ENCODE results near the gene CCT5.

CCT5 gene

GRCh38 chr5:10297646-10298204, 47.6 kb downstream of the CCT5 start:
- Histone ChIP-seq H3K4me1 (ENCODE audit: control insufficient read depth, insufficient read depth, low read length) (peaks cover 3% of the 10 kb centered on the region), H3K36me3 (ENCODE audit: control insufficient read depth, insufficient read depth, low read length) (no peaks in the 10 kb centered on the region), H3K9me3 (ENCODE audit: control insufficient read depth, low read length) (no peaks in the 10 kb centered on the region), H3K27ac (ENCODE audit: insufficient read depth, low read depth, low read length, poor library complexity, severe bottlenecking) (no peak overlapping the region), H3K27me3 (ENCODE audit: control insufficient read depth, insufficient read depth, low read length, poor library complexity, severe bottlenecking) (no peaks in the 10 kb centered on the region), H3K4me3 (ENCODE audit: insufficient read depth, low read depth, low read length) (no peak overlapping the region)
- WGBS, 2 experiments: 74 to 77% methylated on average over 12 to 14 of the region's 14 CpGs

DNA sequence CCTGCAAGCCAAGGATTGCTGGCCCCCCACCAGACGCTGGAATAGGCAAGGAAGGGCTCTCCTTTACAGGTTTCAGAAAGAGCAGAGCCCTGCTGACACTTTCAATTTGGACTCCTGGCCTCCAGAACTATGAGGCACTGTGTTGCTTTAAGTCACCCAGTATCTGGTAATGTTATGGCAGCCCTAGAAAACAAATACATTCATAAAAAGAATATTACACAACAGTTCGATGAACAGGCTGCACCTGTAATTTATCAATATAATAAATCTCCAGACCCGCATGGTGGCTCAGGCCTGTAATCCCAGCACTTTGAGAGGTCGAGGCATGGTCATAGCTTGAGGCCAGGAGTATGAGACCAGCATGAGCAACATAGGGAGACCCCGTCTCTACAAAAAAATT, 50.2 kb downstream of the CCT5 start:
- Histone ChIP-seq H3K4me1 (ENCODE audit: control insufficient read depth, insufficient read depth, low read length) (peaks cover 3% of the 10 kb centered on the region), H3K4me3 (ENCODE audit: insufficient read depth, low read depth, low read length) (no peak overlapping the region), H3K27ac (ENCODE audit: insufficient read depth, low read depth, low read length, poor library complexity, severe bottlenecking) (no peak overlapping the region), H3K27me3 (ENCODE audit: control insufficient read depth, insufficient read depth, low read length, poor library complexity, severe bottlenecking) (no peaks in the 10 kb centered on the region), H3K36me3 (ENCODE audit: control insufficient read depth, insufficient read depth, low read length) (no peaks in the 10 kb centered on the region), H3K9me3 (ENCODE audit: control insufficient read depth, low read length) (no peaks in the 10 kb centered on the region)
- 91 to 93% methylated on average over 5 of the region's 5 CpGs for WGBS, 2 experiments

- Histone ChIP-seq H3K36me3 (ENCODE audit: control insufficient read depth, insufficient read depth, low read length) (no peaks in the 10 kb centered on the region), H3K27me3 (ENCODE audit: control insufficient read depth, insufficient read depth, low read length, poor library complexity, severe bottlenecking) (no peaks in the 10 kb centered on the region), H3K4me1 (ENCODE audit: control insufficient read depth, insufficient read depth, low read length) (peaks cover 3% of the 10 kb centered on the region), H3K27ac (ENCODE audit: insufficient read depth, low read depth, low read length, poor library complexity, severe bottlenecking) (no peak overlapping the region), H3K9me3 (ENCODE audit: control insufficient read depth, low read length) (no peaks in the 10 kb centered on the region), H3K4me3 (ENCODE audit: insufficient read depth, low read depth, low read length) (no peak overlapping the region)
- WGBS, 2 experiments: 79 to 81% methylated on average over 7 of the region's 7 CpGs
Measured at GRCh38 chr5:10301266-10301665, 51.2 kb downstream of the CCT5 start.

GRCh38 chr5:10301842-10302610, 51.9 kb downstream of the CCT5 start:
- Histone ChIP-seq H3K4me1 (ENCODE audit: control insufficient read depth, insufficient read depth, low read length) (peaks cover 3% of the 10 kb centered on the region), H3K27ac (ENCODE audit: insufficient read depth, low read depth, low read length, poor library complexity, severe bottlenecking) (no peak overlapping the region), H3K27me3 (ENCODE audit: control insufficient read depth, insufficient read depth, low read length, poor library complexity, severe bottlenecking) (peaks cover 7% of the 10 kb centered on the region), H3K9me3 (ENCODE audit: control insufficient read depth, low read length) (no peaks in the 10 kb centered on the region), H3K36me3 (ENCODE audit: control insufficient read depth, insufficient read depth, low read length) (no peaks in the 10 kb centered on the region), H3K4me3 (ENCODE audit: insufficient read depth, low read depth, low read length) (no peak overlapping the region)
- WGBS, 2 experiments: 91 to 94% methylated on average over 11 of the region's 11 CpGs

- no peak overlapping the region for H3K27ac ChIP-seq (ENCODE audit: insufficient read depth, low read depth, low read length, poor library complexity, severe bottlenecking)
- no peaks in the 10 kb centered on the region for H3K4me1 ChIP-seq (ENCODE audit: control insufficient read depth, insufficient read depth, low read length)
- H3K36me3 ChIP-seq (ENCODE audit: control insufficient read depth, insufficient read depth, low read length): no peaks in the 10 kb centered on the region
- WGBS, 2 experiments: 91 to 94% methylated on average over 2 of the region's 2 CpGs
- H3K9me3 ChIP-seq (ENCODE audit: control insufficient read depth, low read length): no peaks in the 10 kb centered on the region
- H3K27me3 ChIP-seq (ENCODE audit: control insufficient read depth, insufficient read depth, low read length, poor library complexity, severe bottlenecking): peaks cover 15% of the 10 kb centered on the region
- H3K4me3 ChIP-seq (ENCODE audit: insufficient read depth, low read depth, low read length): no peak overlapping the region
Measured at GRCh38 chr5:10303201-10303600, 53.1 kb downstream of the CCT5 start.

- Histone ChIP-seq H3K4me3 (ENCODE audit: insufficient read depth, low read depth, low read length) (no peak overlapping the region), H3K27ac (ENCODE audit: insufficient read depth, low read depth, low read length, poor library complexity, severe bottlenecking) (no peak overlapping the region), H3K9me3 (ENCODE audit: control insufficient read depth, low read length) (no peaks in the 10 kb centered on the region), H3K27me3 (ENCODE audit: control insufficient read depth, insufficient read depth, low read length, poor library complexity, severe bottlenecking) (peaks cover 15% of the 10 kb centered on the region), H3K36me3 (ENCODE audit: control insufficient read depth, insufficient read depth, low read length) (no peaks in the 10 kb centered on the region), H3K4me1 (ENCODE audit: control insufficient read depth, insufficient read depth, low read length) (no peaks in the 10 kb centered on the region)
- WGBS, 2 experiments: 70 to 74% methylated on average over 5 of the region's 5 CpGs
Measured at GRCh38 chr5:10303699-10304170, 53.7 kb downstream of the CCT5 start.

DNA sequence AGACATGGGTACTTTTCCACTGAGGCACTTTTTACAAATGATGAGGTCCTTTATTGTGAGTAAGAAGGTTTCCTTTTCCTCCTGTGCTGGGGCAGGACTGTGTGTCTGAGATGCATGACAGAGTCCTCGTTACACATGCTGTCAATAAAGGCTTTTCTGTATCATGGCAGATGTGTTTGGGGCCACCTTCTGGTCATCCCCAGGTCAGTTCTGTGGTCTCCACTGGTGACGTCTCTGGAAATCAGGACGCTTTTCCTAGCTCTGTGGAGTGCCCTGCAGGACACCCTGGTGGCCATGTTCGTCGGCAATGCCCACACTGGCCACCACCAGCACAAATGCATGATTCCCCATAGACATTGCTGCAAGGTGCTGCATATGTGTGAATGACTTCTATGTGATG, 54.9 kb downstream of the CCT5 start:
- Histone ChIP-seq H3K27ac (ENCODE audit: insufficient read depth, low read depth, low read length, poor library complexity, severe bottlenecking) (no peak overlapping the region), H3K27me3 (ENCODE audit: control insufficient read depth, insufficient read depth, low read length, poor library complexity, severe bottlenecking) (peaks cover 15% of the 10 kb centered on the region), H3K4me3 (ENCODE audit: insufficient read depth, low read depth, low read length) (no peak overlapping the region), H3K36me3 (ENCODE audit: control insufficient read depth, insufficient read depth, low read length) (no peaks in the 10 kb centered on the region), H3K9me3 (ENCODE audit: control insufficient read depth, low read length) (no peaks in the 10 kb centered on the region), H3K4me1 (ENCODE audit: control insufficient read depth, insufficient read depth, low read length) (no peaks in the 10 kb centered on the region)
- 85 to 86% methylated on average over 5 of the region's 5 CpGs for WGBS, 2 experiments

GRCh38 chr5:10306114-10306513, 56.0 kb downstream of the CCT5 start:
- H3K9me3 ChIP-seq (ENCODE audit: control insufficient read depth, low read length): no peaks in the 10 kb centered on the region
- H3K36me3 ChIP-seq (ENCODE audit: control insufficient read depth, insufficient read depth, low read length): no peaks in the 10 kb centered on the region
- WGBS, 2 experiments: 49 to 52% methylated on average over 5 of the region's 5 CpGs
- H3K27ac ChIP-seq (ENCODE audit: insufficient read depth, low read depth, low read length, poor library complexity, severe bottlenecking): no peak overlapping the region
- no peak overlapping the region for H3K4me3 ChIP-seq (ENCODE audit: insufficient read depth, low read depth, low read length)
- no peaks in the 10 kb centered on the region for H3K4me1 ChIP-seq (ENCODE audit: control insufficient read depth, insufficient read depth, low read length)
- H3K27me3 ChIP-seq (ENCODE audit: control insufficient read depth, insufficient read depth, low read length, poor library complexity, severe bottlenecking): peaks cover 15% of the 10 kb centered on the region

DNA sequence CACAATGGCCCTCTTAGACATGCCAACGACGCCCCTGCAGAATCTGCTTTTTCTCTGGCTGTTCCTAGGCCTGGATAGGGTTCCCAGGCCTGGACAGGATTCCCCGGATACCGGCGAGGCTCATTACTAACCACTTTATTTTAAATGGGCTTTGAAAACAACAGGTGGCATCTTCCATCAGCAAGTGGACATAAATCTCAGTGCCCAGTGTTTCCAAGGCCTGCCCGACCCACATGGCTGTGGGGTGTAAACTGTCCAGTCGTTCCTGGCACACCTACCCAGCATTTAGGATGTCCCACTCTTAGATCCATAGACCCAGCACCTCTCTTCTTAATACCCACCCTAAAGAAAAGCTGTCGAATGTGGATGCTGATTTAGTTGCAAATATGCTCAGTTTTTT, 56.7 kb downstream of the CCT5 start:
- peak overlapping the region; percentile 59 for H3K4me3 ChIP-seq (ENCODE audit: insufficient read depth, low read depth, low read length)

GRCh38 chr5:10307206-10308148, 57.4 kb downstream of the CCT5 start, which contains the start of gene CMBL:
Gene CMBL (minus strand): TSS chr5:10307902. CDS start chr5:10290762, 17,140 bp downstream.
- Histone ChIP-seq H3K27ac (ENCODE audit: insufficient read depth, low read depth, low read length, poor library complexity, severe bottlenecking) (no peak within 1 kb of the TSS), H3K4me3 (ENCODE audit: insufficient read depth, low read depth, low read length) (peak within 1 kb of the TSS; percentile 59), H3K9me3 (ENCODE audit: control insufficient read depth, low read length) (no peaks in the 10 kb centered on the region), H3K4me1 (ENCODE audit: control insufficient read depth, insufficient read depth, low read length) (no peaks in the 10 kb centered on the region), H3K36me3 (ENCODE audit: control insufficient read depth, insufficient read depth, low read length) (no peaks in the 10 kb centered on the region), H3K27me3 (ENCODE audit: control insufficient read depth, insufficient read depth, low read length, poor library complexity, severe bottlenecking) (peaks cover 15% of the 10 kb centered on the region)
- WGBS, 2 experiments: 3 to 4% methylated on average over 54 of the region's 56 CpGs

More for the DNA sequence above, 56.7 kb downstream of the CCT5 start:
- H3K4me1 ChIP-seq (ENCODE audit: control insufficient read depth, insufficient read depth, low read length): no peaks in the 10 kb centered on the region
- H3K36me3 ChIP-seq (ENCODE audit: control insufficient read depth, insufficient read depth, low read length): no peaks in the 10 kb centered on the region
- H3K27me3 ChIP-seq (ENCODE audit: control insufficient read depth, insufficient read depth, low read length, poor library complexity, severe bottlenecking): peaks cover 15% of the 10 kb centered on the region
- H3K27ac ChIP-seq (ENCODE audit: insufficient read depth, low read depth, low read length, poor library complexity, severe bottlenecking): no peak overlapping the region
- WGBS, 2 experiments: 51 to 53% methylated on average over 7 to 8 of the region's 8 CpGs
- no peaks in the 10 kb centered on the region for H3K9me3 ChIP-seq (ENCODE audit: control insufficient read depth, low read length)

Data from ectodermal cell (in vitro differentiated cells).